Sigmoid colon (tissue), 3 donors: ENCODE data around the gene USP17L15.
"Not testable (repeated sequence)": the region's sequence is repeated elsewhere in the genome, so short reads cannot be mapped to it uniquely, and the experiment has no call there.

Experiments used
- POLR2A ChIP-seq, 2 donors: fragments of 450-650 bp; IDR thresholded peaks; one replicate each; pipeline ENCODE4 v1.6.1; 2016; ENCODE audit warnings: antibody characterized with exemption in 2 of 2, mild to moderate bottlenecking in 2 of 2, moderate library complexity in 2 of 2
- TF ChIP-seq, protein P1 (sequence below), 4 experiments: fragments of 450-650 bp in 3 of 4; fragments of 200-600 bp in 1 of 4; IDR thresholded peaks; one replicate each; pipeline ENCODE4 v1.5.1; 2016 to 2019; ENCODE audit warnings: antibody characterized with exemption in 4 of 4, mild to moderate bottlenecking in 3 of 4, moderate library complexity in 2 of 4

DNA sequence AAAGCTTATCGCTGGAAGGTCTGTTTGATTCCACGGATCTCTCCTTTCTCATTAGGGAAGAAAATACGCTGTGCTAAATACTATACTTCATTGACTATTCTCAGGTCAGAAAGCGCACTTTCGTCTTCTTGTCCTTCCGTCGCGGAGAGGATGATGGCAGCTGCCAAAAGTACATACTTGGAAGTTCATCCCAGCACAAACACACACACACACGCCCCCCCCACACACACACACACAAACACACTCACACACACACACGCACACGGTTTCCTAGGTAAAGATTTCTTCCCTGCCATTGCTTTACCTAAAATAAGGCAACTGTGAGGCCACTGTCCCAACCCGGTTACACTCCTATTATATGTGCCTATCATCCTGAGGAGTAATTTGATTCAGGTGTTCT is 4.3 kb downstream of the USP17L15 start:
- TF ChIP-seq, protein P1, sequence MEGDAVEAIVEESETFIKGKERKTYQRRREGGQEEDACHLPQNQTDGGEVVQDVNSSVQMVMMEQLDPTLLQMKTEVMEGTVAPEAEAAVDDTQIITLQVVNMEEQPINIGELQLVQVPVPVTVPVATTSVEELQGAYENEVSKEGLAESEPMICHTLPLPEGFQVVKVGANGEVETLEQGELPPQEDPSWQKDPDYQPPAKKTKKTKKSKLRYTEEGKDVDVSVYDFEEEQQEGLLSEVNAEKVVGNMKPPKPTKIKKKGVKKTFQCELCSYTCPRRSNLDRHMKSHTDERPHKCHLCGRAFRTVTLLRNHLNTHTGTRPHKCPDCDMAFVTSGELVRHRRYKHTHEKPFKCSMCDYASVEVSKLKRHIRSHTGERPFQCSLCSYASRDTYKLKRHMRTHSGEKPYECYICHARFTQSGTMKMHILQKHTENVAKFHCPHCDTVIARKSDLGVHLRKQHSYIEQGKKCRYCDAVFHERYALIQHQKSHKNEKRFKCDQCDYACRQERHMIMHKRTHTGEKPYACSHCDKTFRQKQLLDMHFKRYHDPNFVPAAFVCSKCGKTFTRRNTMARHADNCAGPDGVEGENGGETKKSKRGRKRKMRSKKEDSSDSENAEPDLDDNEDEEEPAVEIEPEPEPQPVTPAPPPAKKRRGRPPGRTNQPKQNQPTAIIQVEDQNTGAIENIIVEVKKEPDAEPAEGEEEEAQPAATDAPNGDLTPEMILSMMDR (IDR thresholded peaks at IDR 0.05) = not testable (repeated sequence)
- not testable (repeated sequence) for TF ChIP-seq POLR2A (IDR thresholded peaks at IDR 0.05)
